HepG2 (cell line): ENCODE results near the gene MYL9. TPM values are rescaled to one million over a fixed set of nuclear protein-coding genes. Genes with fewer than 3 reads are reported as not detected.

Source experiments
- ATAD3A ChIP-seq: sonication (generic); formaldehyde crosslinking; IDR thresholded peaks from 2 replicates; pipeline ENCODE4 v1.4.0; 2020; ENCODE audit warnings: missing genetic modification reagents
- CSRNP2 ChIP-seq: sonication (generic); formaldehyde crosslinking; conservative IDR thresholded peaks from 2 replicates; pipeline ENCODE4 v1.8.0; 2022; ENCODE audit warnings: low read depth, missing genetic modification reagents
- DZIP1 ChIP-seq: sonication (generic); formaldehyde crosslinking; IDR thresholded peaks from 2 replicates; pipeline ENCODE4 v1.5.0; 2020; ENCODE audit warnings: mild to moderate bottlenecking, missing genetic modification reagents
- ISL2 ChIP-seq: sonication (generic); formaldehyde crosslinking; IDR thresholded peaks from 2 replicates; pipeline ENCODE4 v1.5.0; 2020; ENCODE audit warnings: missing genetic modification reagents
- JUNB ChIP-seq: sonication (generic); formaldehyde crosslinking; IDR thresholded peaks from 2 replicates; pipeline ENCODE4 v1.8.0; 2022; ENCODE audit warnings: missing genetic modification reagents, mild to moderate bottlenecking, borderline replicate concordance
- MEF2D ChIP-seq: sonication (generic); formaldehyde crosslinking; IDR thresholded peaks from 2 replicates; pipeline ENCODE4 v1.5.1; 2020; ENCODE audit warnings: mild to moderate bottlenecking, missing genetic modification reagents
- PHF20 ChIP-seq: sonication (generic); formaldehyde crosslinking; IDR thresholded peaks from 2 replicates; pipeline ENCODE4 v1.5.0; 2020; ENCODE audit warnings: mild to moderate bottlenecking, missing genetic modification reagents
- SCMH1 ChIP-seq: sonication (generic); formaldehyde crosslinking; IDR thresholded peaks from 2 replicates; pipeline ENCODE4 v1.9.0; 2021; ENCODE audit warnings: missing genetic modification reagents, mild to moderate bottlenecking, borderline replicate concordance
- STAG1 ChIP-seq: sonication (generic); formaldehyde crosslinking; IDR thresholded peaks from 2 replicates; pipeline ENCODE4 v1.4.0; 2020; ENCODE audit warnings: missing genetic modification reagents
- TCF12 ChIP-seq, 2 experiments: fragments of 450-650 bp in 1 of 2; sonication (generic) in 1 of 2; formaldehyde crosslinking in 1 of 2; IDR thresholded peaks; 2 replicates each; pipeline versions ENCODE4 v1.6.1 to v1.8.0; 2017 to 2022; ENCODE audit warnings: antibody characterized with exemption in 1 of 2, mild to moderate bottlenecking in 1 of 2, missing genetic modification reagents in 1 of 2, moderate library complexity in 1 of 2
- ZFP36 ChIP-seq: fragments of 150-350 bp; IDR thresholded peaks from 2 replicates; pipeline ENCODE4 v1.6.1; 2018; ENCODE audit warnings: borderline replicate concordance, low read length, low read depth; ENCODE audit not compliant: partially characterized antibody
- ZNF234 ChIP-seq: sonication (generic); formaldehyde crosslinking; conservative IDR thresholded peaks from 2 replicates; pipeline ENCODE4 v1.5.1; 2020; ENCODE audit warnings: mild to moderate bottlenecking, missing genetic modification reagents
- ZNF562 ChIP-seq: sonication (generic); formaldehyde crosslinking; IDR thresholded peaks from 2 replicates; pipeline ENCODE4 v1.8.0; 2022; ENCODE audit warnings: missing genetic modification reagents, borderline replicate concordance
- ZNF569 ChIP-seq: sonication (generic); formaldehyde crosslinking; IDR thresholded peaks from 2 replicates; pipeline ENCODE4 v1.5.0; 2020; ENCODE audit warnings: mild to moderate bottlenecking, missing genetic modification reagents, moderate library complexity, borderline replicate concordance
- ZNF577 ChIP-seq: sonication (generic); formaldehyde crosslinking; IDR thresholded peaks from 2 replicates; pipeline ENCODE4 v1.4.0; 2020; ENCODE audit warnings: mild to moderate bottlenecking, low read depth, missing genetic modification reagents, borderline replicate concordance
- ZNF674 ChIP-seq: sonication (generic); formaldehyde crosslinking; IDR thresholded peaks from 2 replicates; pipeline ENCODE4 v1.5.0; 2020; ENCODE audit warnings: low read depth, mild to moderate bottlenecking, missing genetic modification reagents
- ZSCAN21 ChIP-seq: sonication (generic); formaldehyde crosslinking; IDR thresholded peaks from 2 replicates; pipeline ENCODE4 v1.8.0; 2022; ENCODE audit warnings: mild to moderate bottlenecking, missing genetic modification reagents, moderate library complexity, borderline replicate concordance
- polyA plus RNA-seq, 8 experiments: library from polyadenylated mRNA; depleted of rRNA in 3 of 8; stranded (reverse) in 7 of 8; unstranded in 1 of 8; fragments of >200 nt; fragmentation: Illumina TruSeq in 4 of 8; extraction: Trizol in 4 of 8; gene quantifications; 2 replicates each; pipeline versions ENCODE4 v1.2.1 to v1.2.3, GENCODE V29; 2011 to 2016; ENCODE audit warnings: low read depth in 4 of 8, missing spikeins in 1 of 8, mixed read lengths in 1 of 8; ENCODE audit not compliant: insufficient read depth in 1 of 8
- total RNA-seq, 5 experiments: library from RNA; depleted of rRNA; stranded (reverse); fragments of >200 nt; fragmentation: Illumina TruSeq; extraction: Trizol; gene quantifications; 2 replicates each; pipeline ENCODE4 v1.2.3, GENCODE V29; 2016; ENCODE audit warnings: low read depth in 1 of 5

The MYL9 gene
- total and polyA plus RNA-seq, 2 of the 13 experiments (the other 11 are each of a cell fraction or from before 2014, with no cell fraction given): 0.87 to 2.2 TPM

GRCh38 chr20:36496707-36497669 is 44.3 kb upstream of the MYL9 start (continued):
- TF ChIP-seq DZIP1 (CRISPR knock-in tag) (no peak), TCF12 (IDR thresholded peaks at IDR 0.05) (no peak), TCF12 (CRISPR knock-in tag; IDR thresholded peaks at IDR 0.05) (no peak), ZNF577 (CRISPR knock-in tag) (no peak), JUNB (CRISPR knock-in tag) (no peak), CSRNP2 (no peak), ISL2 (CRISPR knock-in tag) (no peak), ZNF569 (CRISPR knock-in tag) (no peak), ZNF562 (CRISPR knock-in tag) (no peak), ZSCAN21 (CRISPR knock-in tag) (no peak), MEF2D (CRISPR knock-in tag) (no peak), PHF20 (no peak), SCMH1 (CRISPR knock-in tag) (peak; percentile 64; the same call in 1 of the 2 replicates), ATAD3A (CRISPR knock-in tag) (no peak), ZFP36 (no peak), ZNF674 (CRISPR knock-in tag) (no peak), STAG1 (CRISPR knock-in tag) (no peak), ZNF234 (CRISPR knock-in tag) (no peak)
